Spleen (tissue), 11 donors: ENCODE data around the gene ABI2. TPM values are rescaled to one million over a fixed set of nuclear protein-coding genes. Genes with fewer than 3 reads are reported as not detected.

ENCODE experiments used
- DNase-seq: peaks from one replicate; pipeline ENCODE4 v3.0.0-alpha.2; 2020
- H3K27ac ChIP-seq, 8 donors: fragments of 200-600 bp; sonication (generic) in 7 of 8; 1 replicate in 4 of 8; 2 replicates in 4 of 8; pipeline versions ENCODE4 v1.5.0 to v1.8.0; 2016 to 2021; ENCODE audit warnings: inconsistent platforms in 4 of 8, mild to moderate bottlenecking in 4 of 8, moderate library complexity in 1 of 8
- H3K27me3 ChIP-seq, 7 donors: fragments of 200-600 bp; sonication (generic) in 6 of 7; replicated peaks in 1 of 7; 1 replicate in 4 of 7; 2 replicates in 3 of 7; pipeline versions ENCODE4 v1.5.0 to v1.8.0; 2016 to 2021; ENCODE audit warnings: inconsistent platforms in 3 of 7, mild to moderate bottlenecking in 1 of 7
- H3K36me3 ChIP-seq, 6 donors: fragments of 200-600 bp; sonication (generic) in 5 of 6; 1 replicate in 4 of 6; 2 replicates in 2 of 6; pipeline versions ENCODE4 v1.5.0 to v1.8.0; 2016 to 2021; ENCODE audit warnings: inconsistent platforms in 2 of 6
- H3K4me1 ChIP-seq, 6 donors: fragments of 200-600 bp; sonication (generic) in 5 of 6; 1 replicate in 3 of 6; 2 replicates in 3 of 6; pipeline versions ENCODE4 v1.5.0 to v1.8.0; 2016 to 2021; ENCODE audit warnings: inconsistent platforms in 3 of 6
- H3K4me3 ChIP-seq, 8 donors: fragments of 200-600 bp; sonication (generic) in 7 of 8; 1 replicate in 4 of 8; 2 replicates in 4 of 8; pipeline versions ENCODE4 v1.5.0 to v1.8.0; 2016 to 2021; ENCODE audit warnings: inconsistent platforms in 4 of 8, mild to moderate bottlenecking in 4 of 8, moderate library complexity in 2 of 8
- H3K9me3 ChIP-seq, 8 donors: fragments of 200-600 bp; sonication (generic) in 7 of 8; 1 replicate in 4 of 8; 2 replicates in 4 of 8; pipeline versions ENCODE4 v1.5.0 to v1.8.0; 2016 to 2021; ENCODE audit warnings: inconsistent platforms in 4 of 8
- POLR2A ChIP-seq, 3 donors: fragments of 450-650 bp; IDR thresholded peaks; one replicate each; pipeline ENCODE4 v1.5.1; 2017; ENCODE audit warnings: antibody characterized with exemption in 3 of 3, mild to moderate bottlenecking in 1 of 3
- POLR2AphosphoS5 ChIP-seq, 3 donors: sonication (generic); formaldehyde crosslinking; IDR thresholded peaks; one replicate each; pipeline ENCODE4 v1.5.1; 2017; ENCODE audit warnings: antibody characterized with exemption in 3 of 3
- WGBS, 5 donors: extraction: QIAGEN DNeasy Blood & Tissue Kit in 3 of 5; methylation state at CpG; one replicate each; pipeline versions ENCODE4 v1.1.5 to v1.1.7; 2013 to 2018; 5-methylcytosine and 5-hydroxymethylcytosine counted together
- intact Hi-C: fragments of 100-400 bp; cut with DNase I; formaldehyde crosslinking; loops from one replicate; pipeline ENCODE4 v1.15.0; 2023; ENCODE audit warnings: low total_unique reads
- polyA plus RNA-seq, 3 donors: library from polyadenylated mRNA; stranded (reverse); fragments of 200-250 nt; gene quantifications; one replicate each; pipeline ENCODE4 v1.2.1, GENCODE V29; 2013
- total RNA-seq, 7 donors: library from RNA; depleted of rRNA in 3 of 7; stranded (reverse); fragments of >200 nt in 3 of 7; fragmentation: NEBNext Ultra II Directional in 4 of 7; extraction: Animal tissue kit (Norgen Biotek cat#: 25700) in 4 of 7; gene quantifications; one replicate each; pipeline versions ENCODE4 v1.1.0 to v1.2.1, GENCODE V29; 2016 to 2021
- TF ChIP-seq, protein P1 (sequence below), 11 experiments: fragments of 200-600 bp in 7 of 11; fragments of 450-650 bp in 4 of 11; sonication (generic) in 4 of 11; IDR thresholded peaks in 8 of 11; conservative IDR thresholded peaks in 3 of 11; 1 replicate in 7 of 11; 2 replicates in 4 of 11; pipeline versions ENCODE4 v1.4.0 to v1.8.0; 2016 to 2021; ENCODE audit warnings: antibody characterized with exemption in 11 of 11, inconsistent platforms in 4 of 11, mild to moderate bottlenecking in 1 of 11
- donor health status: healthy with polysubstance abuse.
- donor health status: DM: no; HTN: no; CAD: no; lungs with moderate emphysema.
- donor health status: DM: no; HTN: no; CAD: no.
- donor health status: Bipolar disorder and iron deficiency.
- donor health status: healthy.
- donor health status: DM: no; HTN: no; CAD: no.
- donor health status: DM: yes; HTN: yes; CAD: no.

The ABI2 gene
- total and polyA plus RNA-seq, 10 donors, result 6.0 to 46.9 (median 33.7) TPM

DNA sequence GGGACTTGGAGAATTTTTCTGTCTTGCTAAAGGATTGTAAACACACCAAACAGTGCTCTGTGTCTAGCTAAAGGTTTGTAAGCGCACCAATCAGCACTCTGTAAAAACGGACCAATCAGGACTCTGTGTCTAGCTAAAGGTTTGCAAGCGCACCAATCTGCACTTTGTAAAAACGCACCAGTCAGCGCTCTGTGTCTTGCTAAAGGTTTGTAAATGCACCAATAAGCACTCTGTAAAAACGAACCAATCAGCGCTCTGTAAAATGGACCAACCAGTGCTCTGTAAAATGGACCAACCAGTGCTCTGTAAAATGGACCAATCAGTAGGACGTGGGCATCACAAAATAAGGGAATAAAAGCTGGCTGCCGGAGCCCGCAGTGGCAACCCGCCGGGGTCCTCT lies 16.5 kb downstream of the ABI2 start:
- DNase-seq, result no peak
- TF ChIP-seq POLR2A (IDR thresholded peaks at IDR 0.05) (no peak), POLR2AphosphoS5 (IDR thresholded peaks at IDR 0.05) (no peak)
- TF ChIP-seq, protein P1, sequence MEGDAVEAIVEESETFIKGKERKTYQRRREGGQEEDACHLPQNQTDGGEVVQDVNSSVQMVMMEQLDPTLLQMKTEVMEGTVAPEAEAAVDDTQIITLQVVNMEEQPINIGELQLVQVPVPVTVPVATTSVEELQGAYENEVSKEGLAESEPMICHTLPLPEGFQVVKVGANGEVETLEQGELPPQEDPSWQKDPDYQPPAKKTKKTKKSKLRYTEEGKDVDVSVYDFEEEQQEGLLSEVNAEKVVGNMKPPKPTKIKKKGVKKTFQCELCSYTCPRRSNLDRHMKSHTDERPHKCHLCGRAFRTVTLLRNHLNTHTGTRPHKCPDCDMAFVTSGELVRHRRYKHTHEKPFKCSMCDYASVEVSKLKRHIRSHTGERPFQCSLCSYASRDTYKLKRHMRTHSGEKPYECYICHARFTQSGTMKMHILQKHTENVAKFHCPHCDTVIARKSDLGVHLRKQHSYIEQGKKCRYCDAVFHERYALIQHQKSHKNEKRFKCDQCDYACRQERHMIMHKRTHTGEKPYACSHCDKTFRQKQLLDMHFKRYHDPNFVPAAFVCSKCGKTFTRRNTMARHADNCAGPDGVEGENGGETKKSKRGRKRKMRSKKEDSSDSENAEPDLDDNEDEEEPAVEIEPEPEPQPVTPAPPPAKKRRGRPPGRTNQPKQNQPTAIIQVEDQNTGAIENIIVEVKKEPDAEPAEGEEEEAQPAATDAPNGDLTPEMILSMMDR (IDR thresholded peaks at IDR 0.05 in 8 of 11, conservative IDR thresholded peaks at IDR 0.05 in 3 of 11), result no peak
- WGBS, 5 donors, result 96 to 99% (median 98%) methylated on average over 11 to 12 of the region's 12 CpGs

GRCh38 chr2:203346612-203347011 lies 18.4 kb downstream of the ABI2 start:
- H3K36me3 ChIP-seq, result peaks cover 0 to 12% (median 2%) of the 10 kb centered on the region in 6 donors
- no peak for DNase-seq
- H3K4me3 ChIP-seq, result no peak overlapping the region
- WGBS, 5 donors, result 93 to 98% (median 95%) methylated on average over 1 of the region's 1 CpG
- no peak overlapping the region for H3K27ac ChIP-seq
- TF ChIP-seq, protein P1 (IDR thresholded peaks at IDR 0.05 in 8 of 11, conservative IDR thresholded peaks at IDR 0.05 in 3 of 11), result no peak
- H3K4me1 ChIP-seq, result peaks cover 0 to 4% (median 0%) of the 10 kb centered on the region in 6 donors
- no peaks in the 10 kb centered on the region for H3K9me3 ChIP-seq
- H3K27me3 ChIP-seq, result no peaks in the 10 kb centered on the region
- intact Hi-C loops, result no loop called here

More for the DNA sequence above, 16.5 kb downstream of the ABI2 start:
- Histone ChIP-seq H3K36me3 (peaks cover 0 to 12% (median 2%) of the 10 kb centered on the region in 6 donors), H3K4me1 (peaks cover 0 to 17% (median 0%) of the 10 kb centered on the region in 6 donors), H3K27ac (no peak overlapping the region), H3K4me3 (no peak overlapping the region), H3K27me3 (no peaks in the 10 kb centered on the region), H3K9me3 (no peaks in the 10 kb centered on the region)
- intact Hi-C loops, result no loop called here

- DNase-seq, result no peak
- Histone ChIP-seq H3K36me3 (peaks cover 0 to 12% (median 2%) of the 10 kb centered on the region in 6 donors), H3K27me3 (no peaks in the 10 kb centered on the region), H3K4me1 (no peaks in the 10 kb centered on the region), H3K27ac (no peak overlapping the region), H3K9me3 (no peaks in the 10 kb centered on the region), H3K4me3 (no peak overlapping the region)
- no peak for TF ChIP-seq POLR2AphosphoS5 (IDR thresholded peaks at IDR 0.05)
- TF ChIP-seq, protein P1 (IDR thresholded peaks at IDR 0.05 in 8 of 11, conservative IDR thresholded peaks at IDR 0.05 in 3 of 11), result no peak
- no peak for TF ChIP-seq POLR2A (IDR thresholded peaks at IDR 0.05)
- 82 to 92% (median 85%) methylated on average over 4 of the region's 4 CpGs for WGBS, 5 donors
- intact Hi-C loops, result no loop called here
These were observed 19.2 kb downstream of the ABI2 start for GRCh38 chr2:203347375-203347774.

DNA sequence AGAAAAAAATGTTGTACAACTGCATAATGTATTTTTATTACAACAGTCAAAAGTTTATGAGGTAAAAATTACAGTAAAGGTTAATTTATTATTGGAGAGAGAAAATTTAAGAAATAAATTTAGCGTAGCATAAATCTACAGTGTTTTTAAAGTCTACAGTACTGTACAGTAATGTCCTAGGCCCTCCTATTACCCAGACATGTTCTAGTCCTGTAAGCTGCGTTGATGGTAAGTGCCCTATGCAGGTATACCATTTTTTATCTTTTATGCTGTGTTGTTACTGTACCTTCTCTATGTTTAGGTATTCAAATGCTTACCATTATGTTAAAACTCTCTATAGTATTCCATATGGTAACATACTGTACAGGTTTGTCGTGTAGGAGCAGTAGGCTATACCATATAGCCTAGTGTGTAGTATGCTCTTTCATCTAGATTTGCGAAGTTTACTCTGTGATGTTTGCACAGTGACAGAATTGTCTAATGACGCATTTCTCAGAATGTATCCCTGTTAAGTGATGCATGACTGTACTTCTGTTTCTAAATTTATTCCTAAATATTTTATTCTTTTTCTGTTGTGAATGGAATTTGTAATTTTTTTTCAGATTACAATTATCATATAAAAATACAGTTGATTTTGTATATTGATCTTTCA lies 24.5 kb downstream of the ABI2 start:
- DNase-seq, result no peak
- Histone ChIP-seq H3K36me3 (peaks cover 0 to 12% (median 0%) of the 10 kb centered on the region in 6 donors), H3K27ac (no peak overlapping the region), H3K4me3 (no peak overlapping the region), H3K4me1 (peaks cover 0 to 4% (median 0%) of the 10 kb centered on the region in 6 donors), H3K27me3 (no peaks in the 10 kb centered on the region), H3K9me3 (no peaks in the 10 kb centered on the region)
- TF ChIP-seq POLR2A (IDR thresholded peaks at IDR 0.05) (no peak), POLR2AphosphoS5 (IDR thresholded peaks at IDR 0.05) (no peak)
- TF ChIP-seq, protein P1 (IDR thresholded peaks at IDR 0.05 in 8 of 11, conservative IDR thresholded peaks at IDR 0.05 in 3 of 11), result no peak
- WGBS, 5 donors, result 94 to 98% (median 97%) methylated on average over 5 of the region's 5 CpGs
- intact Hi-C loops, result no loop called here
